Smooth muscle cell (in vitro differentiated cells): ENCODE results near the gene PYGO2. TPM values are rescaled to one million over a fixed set of nuclear protein-coding genes. Genes with fewer than 3 reads are reported as not detected.
A peak's percentile ranks its signal among the peaks of the same experiment; 100 is the strongest.

ENCODE experiments used
- DNase-seq: peaks from one replicate; lab custom pipeline; 2025; ENCODE audit not compliant: unreplicated experiment; lab: John Stamatoyannopoulos, UW
- H2AFZ ChIP-seq: fragments of 200-600 bp; sonication (generic); 2 replicates; pipeline ENCODE4 v1.6.0; 2016; ENCODE audit warnings: antibody characterized with exemption, low read depth, mild to moderate bottlenecking
- H3F3A ChIP-seq: fragments of 200-600 bp; sonication (generic); 2 replicates; pipeline ENCODE4 v1.6.0; 2017; ENCODE audit warnings: antibody characterized with exemption, low read depth
- H3K27ac ChIP-seq: fragments of 200-600 bp; sonication (generic); 2 replicates; pipeline ENCODE4 v1.5.1; 2016; ENCODE audit warnings: low read depth, mild to moderate bottlenecking
- H3K27me3 ChIP-seq: fragments of 200-600 bp; sonication (generic); 2 replicates; pipeline ENCODE4 v1.6.1; 2016; ENCODE audit warnings: low read depth, mild to moderate bottlenecking
- H3K36me3 ChIP-seq: fragments of 200-600 bp; sonication (generic); 2 replicates; pipeline ENCODE4 v1.5.1; 2016; ENCODE audit warnings: low read depth
- H3K4me1 ChIP-seq: fragments of 200-600 bp; sonication (generic); 2 replicates; pipeline ENCODE4 v1.5.1; 2016; ENCODE audit warnings: low read depth
- H3K4me2 ChIP-seq: fragments of 200-600 bp; sonication (generic); 2 replicates; pipeline ENCODE4 v1.6.0; 2016; ENCODE audit warnings: mild to moderate bottlenecking
- H3K4me3 ChIP-seq: fragments of 200-600 bp; sonication (generic); 2 replicates; pipeline ENCODE4 v1.5.1; 2016; ENCODE audit warnings: mild to moderate bottlenecking
- H3K79me2 ChIP-seq: fragments of 200-600 bp; sonication (generic); 2 replicates; pipeline ENCODE4 v1.6.0; 2016; ENCODE audit warnings: low read depth, mild to moderate bottlenecking
- H3K9ac ChIP-seq: fragments of 200-600 bp; sonication (generic); 2 replicates; pipeline ENCODE4 v1.6.0; 2016; ENCODE audit warnings: low read depth
- H3K9me3 ChIP-seq: fragments of 200-600 bp; sonication (generic); replicated peaks from 2 replicates; pipeline ENCODE4 v1.5.1; 2016; ENCODE audit warnings: low read depth
- H4K20me1 ChIP-seq: fragments of 200-600 bp; sonication (generic); 2 replicates; pipeline ENCODE4 v1.6.0; 2016; ENCODE audit warnings: low read depth
- CTCF ChIP-seq: fragments of 200-600 bp; sonication (generic); IDR thresholded peaks from 2 replicates; pipeline ENCODE4 v1.5.1; 2017; ENCODE audit warnings: borderline replicate concordance, mild to moderate bottlenecking, antibody characterized with exemption; ENCODE audit not compliant: insufficient read depth, poor library complexity, severe bottlenecking
- WGBS: methylation state at CpG from one replicate; pipeline ENCODE4 v1.1.7; 2016; ENCODE audit warnings: low lambda C conversion rate; 5-methylcytosine and 5-hydroxymethylcytosine counted together
- polyA plus RNA-seq: library from polyadenylated mRNA; unstranded; fragments of >200 nt; fragmentation: Nextera tagmentation; extraction: Ambion mirVana; gene quantifications from 2 replicates; pipeline ENCODE4 v1.2.1, GENCODE V29; 2016
- total RNA-seq: library from RNA; depleted of rRNA; stranded (reverse); fragments of >200 nt; gene quantifications from 2 replicates; pipeline ENCODE4 v1.2.3, GENCODE V29; 2014

PYGO2 gene
- total and polyA plus RNA-seq, 2 experiments from 2014 or later, result 18.4 to 27.9 TPM

GRCh38 chr1:154956544-154956941 is 5.0 kb downstream of the PYGO2 start:
- no peaks in the 10 kb centered on the region for H3F3A ChIP-seq
- H3K79me2 ChIP-seq, result peaks cover 25% of the 10 kb centered on the region
- H3K9ac ChIP-seq, result peak overlapping the region; percentile 81
- WGBS, result 16% methylated on average over 6 of the region's 6 CpGs
- H3K27ac ChIP-seq, result peak overlapping the region; percentile 91
- peaks cover 19% of the 10 kb centered on the region for H4K20me1 ChIP-seq
- DNase-seq, result no peak
- peaks cover 26% of the 10 kb centered on the region for H3K4me1 ChIP-seq
- H3K36me3 ChIP-seq, result no peaks in the 10 kb centered on the region
- no peaks in the 10 kb centered on the region for H3K9me3 ChIP-seq
- H3K4me3 ChIP-seq, result peak overlapping the region; percentile 55
- no peak overlapping the region for H2AFZ ChIP-seq
- no peak for TF ChIP-seq CTCF
- H3K27me3 ChIP-seq, result no peaks in the 10 kb centered on the region
- peak overlapping the region; percentile 89 for H3K4me2 ChIP-seq

DNA sequence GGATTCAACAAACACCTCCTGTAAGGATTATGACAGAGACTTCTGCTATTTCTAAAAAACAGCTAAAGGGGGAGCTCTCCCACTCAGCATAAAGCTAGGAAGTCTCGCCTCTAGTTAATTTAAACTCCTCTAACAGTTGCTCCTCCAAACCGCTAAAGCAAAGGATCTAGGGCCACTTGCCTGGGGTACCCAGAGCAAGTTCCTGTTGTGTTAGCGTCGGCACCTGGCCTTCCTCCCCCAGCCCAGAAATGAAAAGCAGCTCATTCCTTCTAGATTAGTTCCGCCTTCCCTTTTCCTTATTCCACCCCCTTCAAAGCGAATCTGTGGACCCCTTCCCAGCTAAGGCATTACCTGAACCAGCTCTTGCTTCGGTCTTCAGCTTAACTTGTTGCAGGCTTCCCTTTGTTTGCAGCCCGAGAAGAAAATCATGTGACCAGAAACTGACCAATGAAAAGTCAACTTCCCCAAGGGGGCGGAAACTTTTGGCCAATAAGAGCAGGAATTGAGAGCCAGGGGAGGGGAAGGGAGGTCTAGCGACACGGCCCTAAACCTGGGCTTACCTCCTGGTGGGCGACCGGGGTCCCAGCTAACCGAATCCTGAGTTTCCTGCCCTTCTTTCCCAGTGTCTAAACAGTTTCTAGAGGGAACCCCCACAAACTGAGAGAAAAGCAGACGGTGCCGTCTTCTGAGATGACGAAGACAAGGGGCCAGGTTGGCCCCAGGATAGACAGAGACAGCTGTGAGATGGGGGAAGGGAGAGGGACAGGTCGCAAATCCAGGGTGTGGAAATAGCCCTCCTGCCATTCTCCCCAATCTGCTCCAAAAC is 5.7 kb downstream of the PYGO2 start, which contains the start of gene PBXIP1:
Gene PBXIP1 (minus strand): TSS at position 382 of the 826 bp plus-strand sequence. CDS start 2,378 bp downstream, outside the sequence.
- peak within 1 kb of the TSS; percentile 89 for H3K4me2 ChIP-seq
- peak within 1 kb of the TSS; percentile 55 for H3K4me3 ChIP-seq
- peak within 1 kb of the TSS; percentile 91 for H3K27ac ChIP-seq
- no peaks in the 10 kb centered on the region for H3F3A ChIP-seq
- no peaks in the 10 kb centered on the region for H3K36me3 ChIP-seq
- peaks cover 24% of the 10 kb centered on the region for H3K79me2 ChIP-seq
- DNase-seq, result peak; percentile 23
- no peaks in the 10 kb centered on the region for H3K9me3 ChIP-seq
- H3K4me1 ChIP-seq, result peaks cover 23% of the 10 kb centered on the region
- H3K9ac ChIP-seq, result peak within 1 kb of the TSS; percentile 81
- H3K27me3 ChIP-seq, result no peaks in the 10 kb centered on the region
- H4K20me1 ChIP-seq, result peaks cover 25% of the 10 kb centered on the region
- WGBS, result under 1% methylated on average over 18 of the region's 18 CpGs
- no peak within 1 kb of the TSS for H2AFZ ChIP-seq
- peak; percentile 25 for TF ChIP-seq CTCF

DNA sequence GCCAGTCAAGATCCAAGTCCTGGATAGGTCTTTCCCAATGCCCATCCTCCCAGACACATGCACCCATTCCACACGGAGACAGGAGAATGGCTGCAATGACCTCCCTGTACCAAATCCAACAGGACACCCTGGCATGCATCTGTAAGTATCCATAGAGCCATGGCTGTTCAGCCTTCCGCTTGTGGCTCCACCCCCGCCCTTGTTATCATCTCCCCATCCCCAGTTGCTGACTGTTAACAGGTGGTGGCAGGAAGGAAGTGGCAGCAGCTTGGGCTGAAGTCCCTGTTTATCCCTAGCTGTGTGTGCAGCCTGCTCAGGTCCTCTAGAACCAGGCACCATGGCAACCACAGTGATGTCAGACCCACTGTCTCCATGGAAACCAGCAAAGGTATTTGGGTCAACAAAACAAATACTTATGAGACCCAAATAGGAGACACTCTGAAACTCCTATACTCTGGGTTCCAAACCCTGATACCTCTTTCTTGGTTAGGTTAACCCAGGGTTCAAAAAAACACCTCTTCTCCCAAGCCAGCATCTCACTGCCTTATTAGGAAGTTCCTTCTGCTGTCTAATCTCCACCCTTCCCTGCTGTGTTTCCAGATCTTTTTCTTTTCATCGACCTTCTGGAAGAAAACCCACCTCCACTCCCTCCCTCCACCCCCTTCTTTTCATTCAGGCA is 6.4 kb downstream of the PYGO2 start:
- H4K20me1 ChIP-seq, result peaks cover 27% of the 10 kb centered on the region
- no peak for TF ChIP-seq CTCF
- peak overlapping the region; percentile 91 for H3K27ac ChIP-seq
- H2AFZ ChIP-seq, result no peak overlapping the region
- peaks cover 18% of the 10 kb centered on the region for H3K4me1 ChIP-seq
- H3K9me3 ChIP-seq, result no peaks in the 10 kb centered on the region
- DNase-seq, result no peak
- no peaks in the 10 kb centered on the region for H3K27me3 ChIP-seq
- H3K4me2 ChIP-seq, result peak overlapping the region; percentile 89
- H3F3A ChIP-seq, result no peaks in the 10 kb centered on the region
- WGBS, result 39% methylated on average over 4 of the region's 4 CpGs
- H3K36me3 ChIP-seq, result no peaks in the 10 kb centered on the region
- peak overlapping the region; percentile 55 for H3K4me3 ChIP-seq
- peak overlapping the region; percentile 81 for H3K9ac ChIP-seq
- peaks cover 17% of the 10 kb centered on the region for H3K79me2 ChIP-seq
